ENCODE data around the gene CDC42BPA. TPM values are rescaled to one million over a fixed set of nuclear protein-coding genes. Genes with fewer than 3 reads are reported as not detected.

Gene CDC42BPA
- total and polyA plus RNA-seq, 4 donors, result 8.1 to 71.3 (median 33.0) TPM

GRCh38 chr1:226983247-226983991, 334.9 kb downstream of the CDC42BPA start:
- DNase-seq, result peak in 1 of 2 donors; percentile 63

DNA sequence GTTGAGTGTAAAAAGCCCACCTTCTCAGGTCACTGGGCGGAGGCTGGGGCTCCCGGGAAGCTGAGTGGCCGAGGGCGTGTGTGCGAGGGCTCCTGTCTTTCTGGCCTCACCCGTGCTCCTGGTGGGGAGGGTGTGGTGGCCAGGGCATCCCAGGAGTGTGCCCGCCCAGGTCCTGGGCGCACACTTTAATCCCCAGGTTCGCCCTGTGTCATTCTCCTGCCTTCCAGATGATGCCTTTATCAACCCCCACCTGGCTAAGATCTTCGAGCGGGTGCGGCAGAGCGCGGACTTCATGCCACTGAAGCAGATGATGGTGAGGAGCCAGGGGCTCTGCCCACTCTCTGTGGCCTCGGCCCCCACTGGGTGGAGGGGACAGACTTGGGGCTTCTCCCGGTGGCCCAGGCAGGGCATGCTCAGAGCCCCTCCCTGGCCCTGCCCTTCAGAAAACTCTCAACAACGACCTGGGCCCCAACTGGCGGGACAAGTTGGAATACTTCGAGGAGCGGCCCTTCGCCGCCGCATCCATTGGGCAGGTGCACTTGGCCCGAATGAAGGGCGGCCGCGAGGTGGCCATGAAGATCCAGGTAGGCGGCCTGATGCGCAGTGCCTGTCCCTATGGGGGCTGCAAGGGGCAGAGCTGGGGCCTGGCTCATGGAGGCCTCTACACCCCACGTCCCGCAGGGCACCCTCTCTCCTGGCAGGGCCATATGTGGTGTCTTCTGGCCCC, 335.7 kb downstream of the CDC42BPA start:
- Histone ChIP-seq H3K4me3 (ENCODE audit: low read length in 2 of 2) (no peak overlapping the region), H3K27me3 (ENCODE audit: control insufficient read depth in 1 of 2, insufficient read depth in 2 of 2, low read length in 1 of 2) (no peaks in the 10 kb centered on the region), H3K9me3 (ENCODE audit: control insufficient read depth, low read length) (no peaks in the 10 kb centered on the region), H3K27ac (ENCODE audit: low read depth in 1 of 2, low read length in 2 of 2) (no peak overlapping the region), H3K36me3 (ENCODE audit: control insufficient read depth in 1 of 2, insufficient read depth in 2 of 2, low read length in 1 of 2) (peaks cover 2% of the 10 kb centered on the region in 2 donors), H3K4me1 (ENCODE audit: control insufficient read depth in 1 of 2, insufficient read depth in 2 of 2, low read length in 2 of 2) (no peaks in the 10 kb centered on the region)
- intact Hi-C loops (cut with DNase I), result no loop called here
- 92 to 93% methylated on average over 31 of the region's 31 CpGs for WGBS, 2 donors
- ATAC-seq (ENCODE audit: low FRiP score) (no peak), DNase-seq (peak in 1 of 2 donors; percentile 75)

More at GRCh38 chr1:226983247-226983991, 334.9 kb downstream of the CDC42BPA start:
- no peaks in the 10 kb centered on the region for H3K4me1 ChIP-seq (ENCODE audit: control insufficient read depth in 1 of 2, insufficient read depth in 2 of 2, low read length in 2 of 2)
- no peak for ATAC-seq (ENCODE audit: low FRiP score)
- 87 to 90% methylated on average over 17 to 18 of the region's 18 CpGs for WGBS, 2 donors
- H3K4me3 ChIP-seq (ENCODE audit: low read length in 2 of 2), result no peak overlapping the region
- peaks cover 2% of the 10 kb centered on the region in 2 donors for H3K36me3 ChIP-seq (ENCODE audit: control insufficient read depth in 1 of 2, insufficient read depth in 2 of 2, low read length in 1 of 2)
- intact Hi-C loops (cut with DNase I), result no loop called here
- no peak overlapping the region for H3K27ac ChIP-seq (ENCODE audit: low read depth in 1 of 2, low read length in 2 of 2)
- no peaks in the 10 kb centered on the region for H3K27me3 ChIP-seq (ENCODE audit: control insufficient read depth in 1 of 2, insufficient read depth in 2 of 2, low read length in 1 of 2)
- H3K9me3 ChIP-seq (ENCODE audit: control insufficient read depth, low read length), result no peaks in the 10 kb centered on the region

DNA sequence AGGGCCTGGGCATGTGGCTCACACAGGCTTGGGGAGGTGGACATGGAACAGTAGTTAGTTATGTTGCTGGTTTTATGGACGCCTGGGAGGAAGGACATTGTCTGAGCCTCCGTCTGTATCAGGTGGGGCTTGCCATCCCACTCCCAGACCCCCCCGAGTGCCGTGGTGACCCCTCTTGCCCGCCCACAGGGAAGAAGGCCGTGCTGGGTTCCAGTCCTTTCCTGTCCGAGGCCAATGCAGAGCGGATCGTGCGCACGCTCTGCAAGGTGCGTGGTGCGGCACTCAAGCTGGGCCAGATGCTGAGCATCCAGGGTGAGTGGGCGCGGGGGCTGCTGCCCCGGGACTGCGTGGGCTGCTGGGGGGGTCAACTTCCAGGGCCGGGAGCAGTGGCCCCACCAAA, 336.5 kb downstream of the CDC42BPA start:
- intact Hi-C loops (cut with DNase I), result no loop called here
- H3K36me3 ChIP-seq (ENCODE audit: control insufficient read depth in 1 of 2, insufficient read depth in 2 of 2, low read length in 1 of 2), result peaks cover 0 to 2% of the 10 kb centered on the region in 2 donors

GRCh38 chr1:226981386-226981817, 336.9 kb downstream of the CDC42BPA start:
- Histone ChIP-seq H3K36me3 (ENCODE audit: control insufficient read depth in 1 of 2, insufficient read depth in 2 of 2, low read length in 1 of 2) (no peaks in the 10 kb centered on the region), H3K27me3 (ENCODE audit: control insufficient read depth in 1 of 2, insufficient read depth in 2 of 2, low read length in 1 of 2) (no peaks in the 10 kb centered on the region), H3K4me3 (ENCODE audit: low read length in 2 of 2) (no peak overlapping the region), H3K9me3 (ENCODE audit: control insufficient read depth, low read length) (no peaks in the 10 kb centered on the region), H3K27ac (ENCODE audit: low read depth in 1 of 2, low read length in 2 of 2) (no peak overlapping the region), H3K4me1 (ENCODE audit: control insufficient read depth in 1 of 2, insufficient read depth in 2 of 2, low read length in 2 of 2) (no peaks in the 10 kb centered on the region)
- WGBS, 2 donors, result 81 to 82% methylated on average over 12 of the region's 12 CpGs
- intact Hi-C loops (cut with DNase I), result no loop called here
- ATAC-seq (ENCODE audit: low FRiP score) (no peak), DNase-seq (peak in 1 of 2 donors; percentile 74)

More for the DNA sequence above, 336.5 kb downstream of the CDC42BPA start:
- Histone ChIP-seq H3K9me3 (ENCODE audit: control insufficient read depth, low read length) (no peaks in the 10 kb centered on the region), H3K27me3 (ENCODE audit: control insufficient read depth in 1 of 2, insufficient read depth in 2 of 2, low read length in 1 of 2) (no peaks in the 10 kb centered on the region), H3K27ac (ENCODE audit: low read depth in 1 of 2, low read length in 2 of 2) (no peak overlapping the region), H3K4me1 (ENCODE audit: control insufficient read depth in 1 of 2, insufficient read depth in 2 of 2, low read length in 2 of 2) (no peaks in the 10 kb centered on the region), H3K4me3 (ENCODE audit: low read length in 2 of 2) (no peak overlapping the region)
- peak in 1 of 2 donors; percentile 67 for DNase-seq
- 90 to 91% methylated on average over 18 of the region's 18 CpGs for WGBS, 2 donors
- no peak for ATAC-seq (ENCODE audit: low FRiP score)

- H3K9me3 ChIP-seq (ENCODE audit: control insufficient read depth, low read length), result no peaks in the 10 kb centered on the region
- no peaks in the 10 kb centered on the region for H3K4me1 ChIP-seq (ENCODE audit: control insufficient read depth in 1 of 2, insufficient read depth in 2 of 2, low read length in 2 of 2)
- intact Hi-C loops (cut with DNase I), result no loop called here
- H3K27ac ChIP-seq (ENCODE audit: low read depth in 1 of 2, low read length in 2 of 2), result no peak overlapping the region
- DNase-seq (no peak), ATAC-seq (ENCODE audit: low FRiP score) (no peak)
- no peak overlapping the region for H3K4me3 ChIP-seq (ENCODE audit: low read length in 2 of 2)
- no peaks in the 10 kb centered on the region for H3K36me3 ChIP-seq (ENCODE audit: control insufficient read depth in 1 of 2, insufficient read depth in 2 of 2, low read length in 1 of 2)
- H3K27me3 ChIP-seq (ENCODE audit: control insufficient read depth in 1 of 2, insufficient read depth in 2 of 2, low read length in 1 of 2), result no peaks in the 10 kb centered on the region
- 86 to 89% methylated on average over 25 to 26 of the region's 26 CpGs for WGBS, 2 donors
These were observed 337.5 kb downstream of the CDC42BPA start for GRCh38 chr1:226980565-226981385.

- intact Hi-C loops (cut with DNase I), result no loop called here
- no peaks in the 10 kb centered on the region for H3K36me3 ChIP-seq (ENCODE audit: control insufficient read depth in 1 of 2, insufficient read depth in 2 of 2, low read length in 1 of 2)
- no peak overlapping the region for H3K27ac ChIP-seq (ENCODE audit: low read depth in 1 of 2, low read length in 2 of 2)
- 85 to 95% methylated on average over 4 of the region's 4 CpGs for WGBS, 2 donors
- no peak for DNase-seq
- no peak overlapping the region for H3K4me3 ChIP-seq (ENCODE audit: low read length in 2 of 2)
- H3K4me1 ChIP-seq (ENCODE audit: control insufficient read depth in 1 of 2, insufficient read depth in 2 of 2, low read length in 2 of 2), result no peaks in the 10 kb centered on the region
- no peaks in the 10 kb centered on the region for H3K27me3 ChIP-seq (ENCODE audit: control insufficient read depth in 1 of 2, insufficient read depth in 2 of 2, low read length in 1 of 2)
- no peaks in the 10 kb centered on the region for H3K9me3 ChIP-seq (ENCODE audit: control insufficient read depth, low read length)
- no peak for ATAC-seq (ENCODE audit: low FRiP score)
These were observed 338.2 kb downstream of the CDC42BPA start for GRCh38 chr1:226980122-226980560.

DNA sequence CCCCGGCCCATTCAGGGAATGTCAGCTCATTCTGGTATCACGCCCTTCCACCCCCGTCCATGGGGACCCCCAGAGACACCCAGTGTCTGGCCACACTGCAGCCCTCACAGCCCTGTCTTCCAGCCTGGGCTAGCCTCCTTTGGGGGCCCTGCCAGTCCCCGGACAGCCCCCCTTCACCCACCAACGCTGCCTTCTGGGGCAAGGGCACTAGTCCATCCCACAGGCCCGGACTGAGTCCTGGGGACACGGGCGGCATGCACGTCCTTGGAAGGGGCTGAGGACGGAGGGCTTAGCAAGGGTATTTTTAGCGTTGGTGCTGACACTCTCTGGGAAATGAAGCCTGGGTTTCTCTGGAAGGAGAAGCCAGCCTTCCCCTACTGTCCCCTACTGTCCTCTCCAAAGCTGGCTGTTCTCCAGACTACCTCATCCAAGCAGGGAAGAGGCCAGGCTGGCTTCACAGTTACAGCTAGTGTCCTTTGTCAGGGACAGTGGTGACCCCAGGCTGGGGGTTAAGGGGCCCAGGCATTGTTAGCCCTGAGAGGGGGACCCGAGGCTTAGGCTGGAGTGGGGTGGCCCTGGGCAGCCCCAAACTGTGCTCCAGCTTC, 338.7 kb downstream of the CDC42BPA start:
- ATAC-seq (ENCODE audit: low FRiP score) (no peak), DNase-seq (no peak)
- no peaks in the 10 kb centered on the region for H3K9me3 ChIP-seq (ENCODE audit: control insufficient read depth, low read length)
- H3K4me1 ChIP-seq (ENCODE audit: control insufficient read depth in 1 of 2, insufficient read depth in 2 of 2, low read length in 2 of 2), result no peaks in the 10 kb centered on the region
- H3K4me3 ChIP-seq (ENCODE audit: low read length in 2 of 2), result no peak overlapping the region
- intact Hi-C loops (cut with DNase I), result no loop called here
- 81 to 85% methylated on average over 12 of the region's 12 CpGs for WGBS, 2 donors
- H3K27me3 ChIP-seq (ENCODE audit: control insufficient read depth in 1 of 2, insufficient read depth in 2 of 2, low read length in 1 of 2), result no peaks in the 10 kb centered on the region
- H3K36me3 ChIP-seq (ENCODE audit: control insufficient read depth in 1 of 2, insufficient read depth in 2 of 2, low read length in 1 of 2), result no peaks in the 10 kb centered on the region
- no peak overlapping the region for H3K27ac ChIP-seq (ENCODE audit: low read depth in 1 of 2, low read length in 2 of 2)

GRCh38 chr1:226979115-226979516, 339.2 kb downstream of the CDC42BPA start:
- Histone ChIP-seq H3K9me3 (ENCODE audit: control insufficient read depth, low read length) (no peaks in the 10 kb centered on the region), H3K27ac (ENCODE audit: low read depth in 1 of 2, low read length in 2 of 2) (no peak overlapping the region), H3K4me3 (ENCODE audit: low read length in 2 of 2) (no peak overlapping the region), H3K36me3 (ENCODE audit: control insufficient read depth in 1 of 2, insufficient read depth in 2 of 2, low read length in 1 of 2) (no peaks in the 10 kb centered on the region), H3K4me1 (ENCODE audit: control insufficient read depth in 1 of 2, insufficient read depth in 2 of 2, low read length in 2 of 2) (no peaks in the 10 kb centered on the region), H3K27me3 (ENCODE audit: control insufficient read depth in 1 of 2, insufficient read depth in 2 of 2, low read length in 1 of 2) (no peaks in the 10 kb centered on the region)
- 92 to 93% methylated on average over 15 of the region's 15 CpGs for WGBS, 2 donors
- intact Hi-C loops (cut with DNase I), result no loop called here
- DNase-seq (no peak), ATAC-seq (ENCODE audit: low FRiP score) (no peak)

Measured in aorta (tissue), 5 donors.